NOMO-1 treated with dmso at 0.1 percent for 144 hours (cell line): Measurements from ENCODE around the gene KRT2.

Source experiments
- DNase-seq: peaks from one replicate; lab custom pipeline; 2025; ENCODE audit not compliant: unreplicated experiment; lab: John Stamatoyannopoulos, UW

Gene KRT2

DNA sequence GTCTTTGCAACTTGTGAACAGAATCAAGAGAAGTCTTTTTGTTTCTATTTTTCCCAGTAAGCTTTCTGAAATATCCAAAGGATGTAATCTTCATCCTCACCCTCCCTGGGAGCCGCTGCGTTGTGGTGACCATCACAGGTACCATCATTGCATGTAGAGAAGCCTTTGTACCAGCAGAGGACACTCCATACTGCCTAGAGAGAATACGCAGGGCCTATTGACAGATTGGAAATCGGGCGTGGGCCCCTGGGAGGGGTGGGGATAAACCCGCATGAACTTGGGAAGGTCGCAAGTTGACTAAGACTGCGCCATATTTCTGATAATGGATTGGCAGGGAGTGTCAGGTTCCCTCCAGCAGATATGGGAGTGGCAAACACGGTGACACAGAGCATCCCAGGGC, 15.5 kb upstream of the KRT2 start:
- DNase-seq = no peak

DNA sequence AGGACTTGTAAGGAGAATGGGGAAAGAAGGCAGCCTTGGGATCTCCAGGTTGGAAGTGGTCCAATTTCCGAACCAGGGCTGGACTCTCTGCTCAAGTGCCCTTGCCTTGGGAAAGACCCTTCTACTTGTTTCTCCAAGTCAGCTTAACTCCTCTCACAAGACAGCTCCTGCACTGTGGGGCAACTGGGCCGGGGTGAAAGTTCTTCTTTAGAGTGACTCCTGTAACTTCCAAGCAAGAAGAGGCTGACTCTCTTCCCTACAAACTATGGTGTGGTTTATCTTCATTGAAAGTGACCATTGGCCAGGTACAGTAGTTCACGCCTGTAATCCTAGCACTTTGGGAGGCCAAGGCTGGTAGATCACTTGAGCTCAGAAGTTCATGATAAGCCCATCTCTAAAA, 14.5 kb upstream of the KRT2 start:
- no peak for DNase-seq

DNA sequence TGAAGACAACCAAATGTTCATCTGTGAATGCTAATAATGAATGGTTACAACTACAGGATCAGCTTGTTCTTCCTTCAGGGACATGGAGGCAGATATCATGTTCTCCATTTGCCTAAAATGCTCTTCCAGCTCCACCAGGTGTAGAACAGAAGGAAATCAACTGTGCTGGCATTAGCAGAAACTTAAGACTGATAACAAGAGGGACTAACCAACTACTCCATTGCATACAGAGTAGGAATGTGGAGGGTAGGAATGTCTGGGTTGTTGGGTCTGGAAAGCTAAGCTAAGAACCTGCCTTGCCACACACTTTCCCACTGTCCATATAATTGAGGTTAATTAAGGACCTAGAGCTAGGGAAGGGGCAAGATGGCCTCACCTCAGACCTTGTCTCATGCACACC, 11.4 kb upstream of the KRT2 start:
- DNase-seq = no peak

DNA sequence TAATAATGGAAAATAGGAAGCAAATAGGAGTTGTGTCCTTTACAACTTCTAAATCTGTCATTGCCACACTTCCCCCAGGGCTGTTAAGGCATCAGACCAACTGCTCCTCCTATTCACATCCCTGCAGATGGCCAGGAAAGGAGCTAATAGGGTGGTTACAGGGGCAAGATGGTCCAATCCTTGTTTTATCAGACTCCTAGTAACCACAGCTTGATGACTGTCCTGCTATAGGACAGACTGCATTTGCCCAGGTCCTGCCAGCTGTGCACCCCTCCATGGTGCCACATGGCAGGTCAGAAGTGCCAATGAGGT, 10.9 kb upstream of the KRT2 start:
- no peak for DNase-seq

DNA sequence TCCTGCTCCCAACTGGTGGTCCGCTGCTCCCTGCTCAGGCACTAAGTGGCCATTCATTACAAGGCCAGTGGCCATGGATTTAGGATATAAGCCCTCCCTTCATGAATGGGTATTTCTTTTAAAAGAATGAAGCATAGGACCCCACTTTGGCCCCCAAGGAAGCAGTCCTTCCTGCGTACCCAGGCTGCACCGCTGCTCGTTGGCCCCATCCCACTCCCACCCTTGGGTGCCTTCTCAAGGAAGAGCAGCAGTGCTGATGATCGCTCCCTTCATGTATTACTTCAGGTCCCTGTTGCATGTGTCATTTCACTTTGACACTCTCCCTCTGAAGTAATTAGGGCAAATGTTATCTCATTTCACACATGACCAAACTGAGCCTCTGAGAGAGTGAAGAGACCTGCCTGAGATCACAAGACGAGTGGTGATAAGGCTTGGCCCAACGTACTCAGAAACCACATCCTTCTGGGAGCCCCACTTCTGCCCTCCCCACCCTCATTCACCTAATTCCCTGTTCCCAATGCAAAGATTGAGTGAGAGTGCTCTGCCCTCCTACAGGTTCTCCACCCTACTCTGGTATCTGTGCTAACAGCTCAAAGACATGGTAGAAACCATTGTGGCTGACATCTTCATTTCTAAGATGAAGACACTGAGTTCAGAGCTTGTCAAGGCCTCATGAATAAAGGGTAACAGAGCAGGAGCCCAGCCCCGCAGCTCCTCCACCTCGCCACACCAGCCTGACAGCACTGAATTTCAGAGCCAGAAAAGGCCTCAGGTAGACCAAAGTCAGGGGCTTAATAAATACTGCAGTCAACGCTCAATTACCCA, 10.3 kb upstream of the KRT2 start:
- DNase-seq = no peak

DNA sequence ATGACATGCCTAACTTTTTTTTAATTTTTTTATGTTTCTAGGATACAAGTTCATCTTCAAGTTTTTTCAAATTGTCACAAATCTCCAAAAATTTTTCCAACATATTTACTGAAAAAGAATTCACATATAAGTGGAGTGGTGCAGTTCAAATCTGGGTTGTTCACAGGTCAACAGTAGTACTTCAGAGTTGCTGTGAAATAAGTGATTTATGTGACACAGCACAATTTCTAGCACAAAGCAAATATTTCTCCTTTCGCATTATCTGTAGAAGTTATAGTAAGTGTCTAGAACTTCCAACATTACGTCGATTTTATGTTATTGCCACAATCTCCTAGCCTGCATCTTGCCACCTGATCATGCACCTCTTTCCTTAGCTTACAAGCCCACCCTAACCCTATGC, 9.7 kb upstream of the KRT2 start:
- no peak for DNase-seq

DNA sequence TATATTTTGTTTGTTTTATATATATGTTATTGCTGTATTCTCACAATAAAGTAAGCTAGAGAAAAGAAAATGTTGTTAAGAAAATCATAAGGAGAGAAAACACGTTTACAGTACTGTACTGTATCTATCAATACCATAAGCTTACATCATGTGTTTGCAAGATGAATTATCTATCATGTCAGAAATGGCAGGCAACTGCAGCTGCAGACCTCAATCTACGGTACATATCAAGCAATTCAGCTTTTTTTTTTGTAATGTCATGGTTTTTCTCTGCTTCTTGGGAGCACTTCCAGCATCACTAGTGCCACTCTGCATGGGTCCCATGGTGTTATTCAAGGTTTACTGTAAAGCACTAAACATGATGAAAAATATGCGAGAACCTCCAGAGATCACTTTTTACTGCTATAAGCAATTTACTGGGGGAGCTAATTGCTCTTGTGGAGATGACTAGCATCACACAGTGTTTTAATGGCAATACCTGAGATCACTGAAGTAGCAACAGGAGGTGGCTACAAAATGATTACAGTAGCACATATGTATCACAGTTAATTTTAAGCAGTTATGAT, 9.0 kb upstream of the KRT2 start:
- no peak for DNase-seq

DNA sequence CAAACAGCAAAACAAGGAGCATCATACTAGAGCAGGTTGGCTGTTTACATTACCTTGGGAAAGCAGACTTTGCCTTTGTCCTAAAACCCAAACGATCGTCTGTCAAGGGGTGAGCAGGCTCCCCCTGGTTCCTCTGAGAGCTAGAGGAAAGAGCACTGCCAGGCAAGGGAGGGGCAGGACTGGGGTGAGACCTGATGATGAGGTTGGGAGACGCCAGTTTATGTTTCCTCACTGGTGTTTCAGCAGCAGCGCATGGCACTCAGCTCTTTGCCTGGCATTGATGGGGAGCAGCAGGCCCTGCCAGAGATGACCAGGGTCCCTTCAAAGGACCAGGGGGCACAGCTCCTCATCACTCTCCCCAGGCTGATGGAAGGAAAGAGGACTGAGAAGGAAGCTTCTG, 7.9 kb upstream of the KRT2 start:
- no peak for DNase-seq

DNA sequence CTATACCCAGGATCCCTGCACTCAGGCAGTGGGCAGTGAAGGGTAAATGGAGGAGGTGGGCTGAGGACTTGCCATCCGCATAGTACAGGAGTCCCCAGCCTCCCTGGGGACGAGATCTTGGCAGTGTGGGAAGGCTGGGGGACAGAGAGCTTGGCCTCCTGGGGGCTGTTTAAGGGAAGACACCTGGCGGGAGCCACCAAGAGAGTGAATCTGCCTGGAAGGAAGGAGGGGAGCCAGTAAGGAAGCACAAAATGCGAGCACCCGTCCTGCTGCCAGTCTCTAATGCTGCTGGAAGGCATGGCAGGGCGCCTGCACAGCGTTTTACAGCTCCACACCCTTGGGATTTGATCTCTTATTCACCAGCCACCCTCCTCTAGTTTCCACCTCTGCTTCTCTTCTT, 7.4 kb upstream of the KRT2 start:
- DNase-seq = no peak

DNA sequence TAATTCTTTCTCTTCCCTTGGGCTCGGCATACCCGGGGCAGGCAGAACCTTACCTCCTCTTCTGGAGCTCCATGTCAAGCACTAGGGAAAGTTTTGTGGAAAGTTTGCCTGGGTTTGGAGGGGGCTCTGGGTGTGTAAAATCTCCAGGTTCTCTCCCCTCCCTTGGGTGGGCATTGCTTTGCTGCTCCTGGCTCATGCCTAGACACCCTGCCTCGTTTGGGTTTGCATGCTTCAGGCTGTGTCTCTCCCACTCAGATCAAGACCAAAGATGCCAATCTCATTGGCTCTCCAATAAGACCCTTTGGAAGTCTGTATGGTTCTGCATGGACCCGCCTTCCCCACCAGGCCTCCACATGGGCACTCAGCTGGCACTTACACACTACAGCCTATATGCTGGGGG, 6.2 kb upstream of the KRT2 start:
- no peak for DNase-seq

DNA sequence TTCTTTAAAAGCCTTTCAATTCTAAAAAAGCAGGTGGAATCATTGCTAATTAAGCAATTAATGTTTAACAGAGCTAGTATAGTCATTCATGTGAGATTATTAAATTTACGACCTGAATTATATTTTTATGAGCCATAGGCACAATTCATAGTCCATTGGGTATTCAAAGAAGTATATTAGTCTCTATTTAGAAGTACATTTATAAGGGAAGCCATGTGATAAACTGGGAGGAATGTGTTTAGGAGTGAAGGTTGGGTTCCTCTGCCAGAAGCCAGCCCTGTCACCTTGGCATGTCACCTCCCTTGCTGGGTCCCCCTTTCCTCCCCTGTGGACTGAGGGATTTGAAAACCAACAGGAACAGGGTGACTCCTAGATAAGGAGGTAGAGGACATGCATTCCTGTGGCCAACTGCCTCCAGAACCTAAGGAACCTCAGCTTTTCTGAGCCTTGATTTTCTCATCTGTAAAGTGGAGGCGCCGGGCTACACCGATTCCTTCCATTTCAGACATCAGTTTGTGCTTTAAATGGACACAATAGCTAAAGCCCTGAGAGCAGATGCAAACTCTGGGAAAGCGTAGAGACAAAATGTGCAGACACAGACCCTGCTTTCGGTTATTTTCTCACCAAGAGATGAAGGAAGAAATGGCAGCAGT, 5.4 kb upstream of the KRT2 start:
- no peak for DNase-seq

DNA sequence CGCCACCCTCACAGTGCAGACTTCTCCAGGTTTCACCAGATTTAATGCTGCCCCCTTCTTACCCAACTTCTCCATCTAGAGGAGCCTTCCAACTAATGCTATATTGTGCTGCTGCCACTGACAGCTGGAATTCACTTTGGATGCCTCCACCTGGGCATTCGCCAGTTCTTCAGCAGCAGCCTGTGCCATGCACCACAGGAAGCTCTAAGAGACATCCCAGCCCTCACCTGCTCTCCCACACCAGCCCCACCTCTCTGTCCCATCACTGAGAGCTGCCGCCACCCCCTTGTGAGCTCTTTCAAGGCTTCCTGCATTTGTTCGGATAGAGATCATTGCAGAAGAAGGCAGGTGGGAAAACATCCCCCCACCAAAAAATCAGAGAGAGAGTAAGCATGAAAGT, 4.6 kb upstream of the KRT2 start:
- DNase-seq = no peak

DNA sequence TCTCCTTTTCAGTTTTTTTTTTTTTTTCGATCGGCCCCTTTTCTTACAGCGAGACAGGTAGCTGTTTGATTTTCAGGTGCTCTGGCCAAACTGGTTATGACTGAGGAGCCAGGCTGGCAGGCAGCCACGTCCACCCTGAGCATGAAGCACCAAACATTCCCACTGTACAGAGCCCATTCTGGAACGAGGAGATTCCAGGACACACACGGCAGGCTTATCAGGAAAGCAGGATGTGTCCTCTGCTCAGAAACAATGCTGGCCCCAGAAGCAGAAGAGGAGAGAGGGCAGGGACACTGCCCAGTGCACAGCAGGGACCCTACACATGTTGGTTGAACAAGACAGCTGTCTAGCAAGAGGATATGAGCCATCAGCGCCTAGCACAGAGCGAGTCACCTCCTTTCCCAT, 3.7 kb upstream of the KRT2 start:
- no peak for DNase-seq

DNA sequence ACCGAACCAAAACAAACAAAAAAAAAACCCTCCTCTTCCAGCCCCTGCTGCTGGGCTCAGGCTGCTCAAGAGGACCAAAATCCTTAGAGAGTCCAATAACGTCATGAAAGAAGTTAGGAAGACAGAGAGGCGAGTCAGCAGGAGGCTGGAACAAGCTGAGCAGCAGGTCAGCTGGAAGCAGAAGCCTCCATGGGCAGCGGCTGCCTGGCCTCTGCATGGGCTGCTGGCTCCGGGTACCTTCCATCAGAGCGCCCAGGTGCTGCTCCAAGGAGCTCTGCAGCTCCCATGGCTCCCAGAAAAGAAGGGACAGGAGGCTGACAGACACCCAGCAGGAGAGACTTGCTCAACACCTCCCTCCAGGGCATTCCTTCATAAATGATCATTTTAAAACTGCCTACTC, 3.2 kb upstream of the KRT2 start:
- DNase-seq = no peak

DNA sequence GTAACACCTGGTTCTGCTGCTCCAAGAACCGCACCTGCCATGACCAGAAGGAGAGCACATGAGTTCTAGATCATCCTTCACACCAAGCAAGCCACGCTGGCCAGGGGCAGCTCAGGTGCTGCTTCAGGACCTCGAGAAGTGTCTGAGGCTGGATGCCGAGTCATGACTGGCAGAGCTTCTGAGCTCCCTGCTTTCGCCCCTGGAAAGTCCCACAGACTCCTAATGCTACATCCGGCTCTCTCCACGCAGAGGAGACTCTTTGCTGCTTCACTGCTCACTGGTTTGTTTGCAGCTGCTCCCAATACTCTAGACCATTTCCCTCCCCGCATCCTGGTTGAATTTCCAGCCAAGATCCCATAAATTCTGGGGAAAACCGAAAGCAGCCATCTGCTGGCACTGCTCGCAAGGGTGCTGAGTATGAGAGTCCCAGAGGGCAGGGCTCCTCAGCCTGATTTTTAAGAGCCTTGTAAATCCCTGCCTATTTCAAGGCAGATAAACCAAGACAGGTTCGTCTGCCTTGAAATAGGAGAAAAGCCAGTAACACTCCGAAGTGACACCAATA, 1.4 kb downstream of the KRT2 start:
- no peak for DNase-seq

DNA sequence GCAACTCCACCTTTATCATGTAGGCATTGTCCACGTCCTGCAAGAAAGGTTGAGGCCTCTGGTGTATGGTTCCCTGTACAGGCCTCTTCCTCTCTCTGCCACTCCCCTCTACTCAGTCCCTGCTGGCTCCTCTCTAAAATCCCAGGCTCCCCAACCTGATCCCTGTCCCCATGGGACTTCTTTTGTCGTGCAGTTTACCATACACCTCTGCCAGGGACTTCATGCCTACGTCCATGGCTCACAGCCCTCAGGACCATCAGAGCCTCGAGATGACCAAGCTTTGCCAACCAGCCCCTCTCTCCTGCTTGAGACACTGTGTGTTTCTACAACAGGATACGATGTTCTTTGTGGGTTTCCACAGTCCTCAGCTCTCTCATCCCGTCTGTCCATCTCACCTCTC, 2.9 kb downstream of the KRT2 start:
- DNase-seq = no peak

DNA sequence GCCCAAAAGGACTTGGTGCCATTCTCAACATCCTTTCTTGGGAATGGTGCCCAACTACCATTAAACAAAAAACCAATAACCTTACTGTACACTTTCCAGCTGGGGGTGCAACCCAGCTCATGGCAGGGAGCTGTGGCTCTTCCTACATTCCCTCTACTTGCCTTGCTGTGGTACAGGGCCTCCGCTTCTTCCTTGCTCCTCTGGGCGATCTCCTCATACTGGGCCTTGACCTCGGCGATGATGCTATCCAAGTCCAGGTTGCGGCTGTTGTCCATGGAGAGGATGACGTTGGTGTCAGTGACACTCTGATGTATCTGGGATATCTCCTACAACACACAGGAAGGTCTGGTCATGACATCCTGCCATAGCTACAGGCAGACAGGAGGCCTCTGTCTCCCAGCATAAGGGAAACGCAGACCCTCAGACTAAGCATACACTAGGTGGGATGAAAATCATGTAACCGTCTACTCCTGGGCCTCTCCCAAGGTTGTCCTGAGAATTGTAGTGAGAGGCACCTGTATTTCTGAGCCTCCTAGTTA, 3.9 kb downstream of the KRT2 start:
- no peak for DNase-seq

DNA sequence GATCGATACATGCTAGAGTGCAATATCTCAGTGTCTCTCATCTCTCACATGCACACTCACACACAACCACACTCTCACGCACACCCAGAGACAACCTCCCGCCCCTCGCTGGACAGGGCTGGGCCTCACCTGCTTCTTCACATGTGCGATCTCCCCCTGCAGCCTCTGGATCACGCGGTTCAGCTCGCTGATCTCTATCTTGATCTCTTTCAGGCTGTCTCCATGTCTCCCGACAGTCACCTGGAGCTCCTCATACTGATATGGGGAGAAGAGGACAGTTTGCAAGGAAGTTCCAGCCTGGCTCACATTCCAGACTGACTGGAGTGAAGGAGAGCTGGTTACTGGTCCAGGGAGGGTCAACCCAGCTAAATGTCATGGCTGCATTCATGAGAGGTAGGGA, 4.4 kb downstream of the KRT2 start:
- DNase-seq = no peak

DNA sequence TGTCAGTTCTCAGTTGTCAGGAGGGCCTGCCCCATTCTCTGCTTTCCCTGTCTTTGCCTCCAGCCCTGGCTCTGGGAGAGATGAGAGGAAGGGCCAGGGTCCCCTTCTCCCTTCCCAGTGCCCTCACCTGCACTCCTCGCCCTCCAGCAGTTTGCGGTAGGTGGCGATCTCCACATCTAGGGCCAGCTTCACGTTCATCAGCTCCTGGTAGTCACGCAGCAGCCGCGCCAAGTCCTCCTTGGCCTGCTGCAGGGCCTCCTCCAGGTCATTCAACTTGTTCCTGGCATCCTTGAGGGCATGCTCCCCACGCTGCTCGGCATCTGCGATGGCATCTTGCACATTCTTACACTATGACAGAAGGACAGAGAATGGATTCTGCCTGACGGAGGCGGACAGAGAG, 5.4 kb downstream of the KRT2 start:
- DNase-seq = no peak

DNA sequence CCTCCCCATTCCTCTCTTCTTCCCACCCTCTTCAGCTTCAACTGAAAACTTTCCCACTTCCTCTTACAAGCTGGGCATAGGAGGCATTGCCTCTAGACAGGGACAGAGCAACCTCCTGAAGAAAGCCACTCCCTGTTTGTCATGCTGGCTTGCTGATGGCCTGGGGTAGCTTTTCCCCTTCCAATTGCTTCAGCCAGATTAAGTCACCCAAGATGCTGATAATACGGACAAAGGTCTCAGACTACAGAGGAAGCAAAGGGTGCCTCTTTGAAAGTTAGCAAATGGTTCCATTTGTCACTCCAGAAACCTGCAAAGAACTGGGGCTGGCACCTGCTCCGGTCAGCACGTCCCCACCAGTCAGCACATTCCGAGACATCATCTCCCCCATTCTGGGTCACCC, 6.0 kb downstream of the KRT2 start:
- DNase-seq = no peak

DNA sequence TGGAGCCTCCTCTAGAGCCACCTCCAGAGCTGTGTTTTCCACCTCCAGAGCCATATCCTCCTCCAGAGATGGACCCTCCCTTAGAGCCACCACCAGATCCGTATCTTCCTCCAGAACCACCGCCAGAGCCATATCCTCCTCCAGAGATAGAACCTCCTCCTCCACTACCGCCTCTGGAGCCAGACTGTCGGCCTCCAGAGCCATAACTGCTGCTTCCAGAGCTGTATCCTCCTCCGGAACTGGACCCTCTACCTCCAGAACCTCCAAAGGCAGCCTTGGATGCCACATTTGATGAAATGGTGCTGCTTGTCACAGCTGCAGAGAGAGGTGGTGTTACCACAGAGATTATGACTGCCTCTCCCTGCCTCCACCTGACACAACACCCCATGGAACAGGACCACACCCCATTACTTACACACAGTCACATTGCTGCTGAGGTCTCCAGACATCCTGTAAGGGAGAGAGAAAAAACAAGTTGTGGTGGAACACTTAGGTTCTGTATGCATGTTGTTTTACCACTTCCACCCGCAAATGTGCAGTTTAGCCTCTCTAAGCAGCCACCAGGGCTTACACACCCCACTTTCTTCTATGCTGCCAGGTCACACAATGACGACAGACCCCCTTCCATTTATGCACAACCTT, 6.8 kb downstream of the KRT2 start:
- DNase-seq = no peak

DNA sequence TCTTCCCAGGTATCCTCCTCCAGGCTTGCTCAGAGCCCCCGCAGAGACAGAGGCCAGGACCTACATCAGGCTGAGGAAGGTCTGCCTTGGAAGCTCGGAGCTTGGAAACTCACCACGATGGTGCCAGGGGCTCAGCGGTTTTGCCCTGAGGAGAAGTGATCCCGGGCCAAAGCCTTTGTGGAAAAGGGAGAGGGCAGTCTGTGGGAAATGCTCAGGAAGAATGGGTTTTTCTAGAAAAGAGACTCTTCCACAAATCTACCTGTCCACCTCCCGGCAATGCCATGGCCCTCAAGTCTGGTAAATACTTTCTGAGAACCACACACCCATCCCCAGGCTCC, 8.0 kb downstream of the KRT2 start:
- DNase-seq = no peak
